Measurements from ENCODE around the gene GLI1.
"Not testable (repeated sequence)": the region's sequence is repeated elsewhere in the genome, so short reads cannot be mapped to it uniquely, and the experiment has no call there.

Gene GLI1

GRCh38 chr12:57459750-57460467 lies at the start of gene GLI1:
TSS of gene GLI1 (plus strand) at chr12:57459785. CDS start at chr12:57463692, 3,907 bp downstream.
- DNase-seq, result no peak

DNA sequence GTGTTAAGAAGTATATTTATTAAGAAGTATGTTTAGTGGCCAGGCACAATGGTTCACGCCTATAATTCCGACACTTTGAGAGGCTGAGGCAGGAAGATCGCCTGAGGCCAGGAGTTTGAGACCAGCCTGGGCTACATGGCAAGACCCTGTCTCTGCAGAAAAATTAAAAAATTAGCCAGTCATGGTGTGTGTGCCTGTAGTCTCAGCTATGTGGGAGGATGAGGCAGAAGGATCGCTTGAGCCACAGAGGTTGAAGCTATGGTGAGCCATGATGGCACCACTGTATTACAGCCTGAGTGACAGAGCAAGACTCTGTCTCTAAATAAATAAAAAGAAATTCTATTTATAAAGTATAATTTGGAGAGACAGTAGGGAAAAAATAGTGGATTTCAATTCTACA lies 49.1 kb upstream of the GLI1 start:
- DNase-seq, result no peak

GRCh38 chr12:57414160-57414559 lies 45.4 kb upstream of the GLI1 start:
- DNase-seq, result not testable (repeated sequence)

GRCh38 chr12:57415088-57415487 lies 44.5 kb upstream of the GLI1 start:
- DNase-seq, result no peak

DNA sequence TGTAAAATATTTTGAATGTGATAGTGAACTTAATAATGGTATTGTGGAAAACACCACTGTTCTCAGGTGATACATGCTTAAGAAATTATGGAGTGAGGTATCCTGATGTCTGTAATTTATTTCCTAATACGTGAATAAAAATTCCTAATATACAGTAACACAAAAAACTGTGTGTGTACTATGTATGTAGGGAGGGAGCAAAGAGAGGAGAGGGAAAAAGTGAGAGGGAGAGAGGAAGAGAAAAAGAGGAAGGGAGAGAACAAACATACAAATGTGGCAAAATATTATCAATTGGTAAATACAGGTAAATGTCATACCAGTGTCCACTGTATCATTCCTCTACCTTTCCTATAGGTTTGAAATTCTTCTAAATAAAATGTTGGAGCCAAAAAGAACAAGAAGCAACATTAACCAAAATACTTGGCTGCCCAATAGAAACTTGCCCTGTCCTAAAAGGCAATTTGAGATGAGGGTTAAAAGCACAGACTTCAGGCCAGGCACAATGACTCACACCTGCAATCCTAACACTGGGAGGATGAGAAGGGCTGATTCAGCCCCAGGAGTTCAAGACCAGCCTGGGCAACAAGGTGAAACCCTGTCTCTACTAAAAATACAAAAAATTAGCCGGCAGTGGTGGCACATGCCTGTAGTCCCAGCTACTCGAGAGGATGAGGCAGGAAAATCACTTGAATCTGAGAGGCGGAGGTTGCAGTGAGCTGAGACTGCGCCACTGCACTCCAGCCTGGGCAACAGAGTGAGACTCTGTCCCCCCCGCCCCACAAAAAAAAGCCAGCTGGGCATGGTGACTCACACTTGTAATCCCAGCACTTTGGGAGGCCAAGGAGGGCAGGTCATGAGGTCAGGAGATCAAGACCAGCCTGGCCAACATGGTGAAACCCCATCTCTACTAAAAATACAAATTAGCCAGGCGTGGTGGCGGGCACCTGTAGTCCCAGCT lies 43.3 kb upstream of the GLI1 start:
- DNase-seq, result no peak

- no peak for DNase-seq
Observed at GRCh38 chr12:57418255-57418654, 41.3 kb upstream of the GLI1 start.

- DNase-seq, result no peak
Observed at GRCh38 chr12:57419495-57419894, 40.1 kb upstream of the GLI1 start.

GRCh38 chr12:57420482-57420881 lies 39.1 kb upstream of the GLI1 start:
- DNase-seq, result no peak

GRCh38 chr12:57426948-57427347 lies 32.6 kb upstream of the GLI1 start:
- DNase-seq, result not testable (repeated sequence)

DNA sequence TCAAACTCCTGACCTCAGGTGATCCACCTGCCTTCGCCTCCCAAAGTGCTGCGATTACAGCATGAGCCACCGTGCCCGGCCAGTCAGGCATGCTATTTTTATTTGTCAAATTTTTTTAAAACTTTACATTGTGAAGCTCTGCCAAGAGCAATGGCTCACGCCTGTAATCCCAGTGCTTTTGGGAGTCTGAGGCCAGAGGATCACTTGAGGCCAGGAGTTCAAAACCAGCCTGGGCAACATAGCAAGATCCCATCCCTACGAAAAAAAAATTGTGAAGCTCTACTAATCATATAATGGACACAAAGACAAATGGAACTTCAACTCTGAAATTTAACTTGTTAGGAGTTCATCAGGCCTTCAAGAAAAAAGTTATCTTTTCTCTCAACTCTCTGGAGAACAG lies 30.6 kb upstream of the GLI1 start:
- no peak for DNase-seq

DNA sequence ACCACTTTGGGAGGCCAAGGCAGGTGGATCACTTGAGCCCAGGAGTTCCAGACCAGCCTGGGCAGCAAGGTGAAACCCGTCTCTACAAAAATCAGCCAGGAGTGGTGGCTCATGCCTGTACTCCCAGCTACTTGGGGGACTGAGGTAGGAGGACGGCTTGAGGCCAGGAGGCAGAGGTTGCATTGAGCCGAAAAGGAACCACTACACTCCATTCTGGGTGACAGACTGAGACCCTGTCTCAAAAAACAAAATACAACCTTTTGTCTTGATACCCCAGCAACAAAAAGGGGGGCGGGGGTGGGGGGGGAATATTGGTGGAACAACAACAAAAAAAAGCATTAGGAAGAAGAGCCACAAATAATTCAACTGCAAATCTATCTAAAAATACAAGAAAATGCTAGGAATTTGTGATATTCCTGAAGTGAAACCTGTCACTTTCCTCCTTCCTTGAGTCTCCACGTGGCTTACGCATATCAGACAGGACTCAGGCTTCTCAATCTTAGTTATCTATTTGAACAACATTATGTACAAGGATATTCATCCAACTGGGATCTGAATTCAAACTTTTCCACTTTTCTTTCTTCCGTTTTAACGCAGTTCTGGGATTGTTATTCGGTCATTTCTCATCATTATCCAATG lies 30.0 kb upstream of the GLI1 start:
- no peak for DNase-seq

DNA sequence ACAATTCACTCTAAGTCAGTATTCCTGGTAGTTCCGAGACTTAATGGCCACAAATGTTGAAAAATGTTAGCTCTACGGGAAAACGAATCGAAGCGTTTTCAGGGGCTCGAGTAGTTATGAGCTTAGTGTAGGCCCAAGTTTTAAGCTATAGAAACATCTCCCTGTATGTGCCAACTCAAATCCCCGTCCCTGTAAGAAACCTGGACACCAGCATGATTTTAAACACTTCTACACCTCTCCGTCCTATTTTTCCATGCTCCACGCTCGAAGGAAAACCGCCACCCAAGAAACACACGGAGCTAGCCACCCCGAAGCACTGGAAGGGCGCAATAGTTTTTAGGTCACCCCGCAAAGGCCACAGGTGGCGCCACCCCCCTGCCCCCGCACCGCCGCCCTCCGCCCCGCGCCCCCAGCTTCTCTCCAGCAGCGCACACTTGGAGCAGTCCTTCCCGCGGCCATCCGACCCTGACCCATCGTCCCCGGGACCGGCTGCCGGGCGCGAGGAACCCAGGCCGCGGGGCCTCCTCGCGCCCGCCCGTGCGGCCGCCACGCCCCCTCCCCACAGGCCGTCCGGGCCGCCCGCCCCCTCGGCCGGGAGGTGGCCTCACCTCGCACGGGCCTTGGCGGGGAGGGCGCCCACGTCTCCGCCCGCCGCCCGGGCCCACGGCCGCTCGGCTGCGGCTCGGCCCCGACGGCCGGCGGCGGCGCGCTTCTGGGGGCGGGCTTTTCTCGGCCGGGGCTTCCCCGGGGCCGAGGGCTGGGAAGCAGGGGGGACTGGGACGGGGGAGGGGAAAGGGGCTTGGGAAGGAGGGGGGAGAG lies 29.3 kb upstream of the GLI1 start:
- no peak for DNase-seq

DNA sequence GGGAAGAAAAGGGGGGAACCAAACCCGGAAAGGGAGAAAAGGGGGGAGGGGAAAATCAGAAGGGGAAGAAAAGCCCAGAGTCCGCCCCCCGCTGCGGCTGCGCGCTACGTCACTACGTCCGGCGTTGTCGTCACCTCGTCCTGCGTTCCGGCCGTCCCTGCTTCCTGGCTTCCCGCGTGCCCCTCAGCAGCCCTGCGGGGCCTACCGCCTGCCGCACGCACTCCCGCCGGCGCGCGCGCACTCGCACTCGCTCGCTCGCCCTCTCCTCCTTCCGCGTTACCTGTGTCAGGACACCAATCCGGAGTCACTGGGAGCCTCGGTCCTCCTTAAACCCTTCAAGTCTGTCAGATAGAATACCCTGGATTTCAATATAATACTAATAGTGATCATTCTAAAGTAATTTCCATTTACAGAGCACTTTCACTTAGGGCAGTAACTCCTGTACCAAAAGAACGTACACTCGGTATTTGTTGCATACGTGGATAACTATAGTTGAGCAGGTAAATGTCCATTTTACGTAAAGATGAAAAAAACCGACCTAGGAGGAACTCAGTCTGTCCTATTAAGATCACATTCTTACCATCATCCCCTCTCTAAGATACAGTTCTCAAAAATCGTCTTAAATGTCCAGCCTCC lies 28.5 kb upstream of the GLI1 start, which contains the start of gene R3HDM2:
Gene R3HDM2, minus strand, starts transcription at position 113 of the 636 bp plus-strand sequence. CDS start 120,615 bp downstream, outside the sequence.
- DNase-seq, result peak; percentile 95

GRCh38 chr12:57431654-57432188 lies 27.9 kb upstream of the GLI1 start:
- no peak for DNase-seq

GRCh38 chr12:57433370-57433769 lies 26.2 kb upstream of the GLI1 start:
- DNase-seq, result no peak

DNA sequence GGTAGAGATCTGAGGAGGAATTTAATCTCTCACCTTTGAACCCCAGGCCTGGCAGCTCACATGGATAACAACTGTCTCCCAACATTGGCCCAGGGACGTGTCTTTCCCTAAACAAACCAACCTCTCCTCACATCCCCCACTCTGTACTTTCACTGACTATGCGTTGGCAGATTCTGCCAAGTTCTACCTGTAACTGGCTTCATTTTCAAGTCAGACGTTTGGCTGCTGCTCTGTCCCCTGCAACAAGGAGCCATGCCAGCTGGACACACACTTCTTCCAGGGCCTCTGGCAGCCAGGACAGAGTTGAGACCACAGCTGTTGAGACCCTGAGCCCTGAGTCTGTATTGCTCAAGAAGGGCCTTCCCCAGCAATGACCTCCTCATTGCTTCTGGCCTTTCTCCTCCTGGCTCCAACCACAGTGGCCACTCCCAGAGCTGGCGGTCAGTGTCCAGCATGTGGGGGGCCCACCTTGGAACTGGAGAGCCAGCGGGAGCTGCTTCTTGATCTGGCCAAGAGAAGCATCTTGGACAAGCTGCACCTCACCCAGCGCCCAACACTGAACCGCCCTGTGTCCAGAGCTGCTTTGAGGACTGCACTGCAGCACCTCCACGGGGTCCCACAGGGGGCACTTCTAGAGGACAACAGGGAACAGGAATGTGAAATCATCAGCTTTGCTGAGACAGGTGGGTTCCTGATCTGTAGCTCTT lies 24.9 kb upstream of the GLI1 start, which contains the start of gene INHBC:
Gene INHBC, plus strand, starts transcription at position 268 of the 707 bp plus-strand sequence. Its CDS starts 103 bp downstream, at position 371.
- no peak for DNase-seq

DNA sequence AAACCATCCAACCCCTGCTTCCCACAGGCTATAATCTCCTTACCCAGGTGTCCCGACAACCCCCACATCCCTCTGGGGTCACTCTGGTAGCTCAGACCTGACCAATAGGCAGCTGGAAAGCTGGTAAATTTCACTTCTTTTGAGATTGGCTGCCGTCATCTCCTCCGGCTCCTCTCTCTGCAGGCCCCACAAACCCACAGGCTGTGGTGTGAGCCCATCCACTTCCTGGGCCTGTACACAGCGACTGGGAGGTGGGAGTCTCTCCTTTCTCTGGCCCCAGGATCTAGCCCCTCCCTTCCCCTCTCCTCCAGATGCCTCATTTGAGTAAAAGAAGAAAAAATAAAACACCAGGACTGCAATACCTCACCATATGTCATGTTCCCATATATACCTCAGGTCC lies 24.3 kb upstream of the GLI1 start:
- DNase-seq, result no peak

DNA sequence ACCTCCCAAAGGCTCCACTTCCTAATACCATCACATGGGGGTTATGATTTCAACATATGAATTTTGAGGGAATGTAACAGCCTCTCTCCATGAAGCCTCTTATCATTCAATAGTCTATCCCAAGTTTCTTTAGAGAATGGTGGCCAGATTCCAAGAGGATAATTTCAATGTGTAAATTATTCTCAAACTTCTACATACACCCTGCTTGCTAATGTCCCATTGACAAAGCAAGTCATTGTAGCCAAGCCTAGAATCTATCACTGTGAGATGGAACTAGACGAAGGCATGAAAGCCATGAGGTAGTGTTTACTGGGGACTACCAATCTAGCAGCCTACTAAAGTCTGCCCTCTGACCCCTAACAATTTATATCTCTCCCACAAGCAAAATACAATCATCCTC lies 21.2 kb upstream of the GLI1 start:
- DNase-seq, result no peak

GRCh38 chr12:57439762-57440266 lies 19.8 kb upstream of the GLI1 start:
- DNase-seq, result no peak

DNA sequence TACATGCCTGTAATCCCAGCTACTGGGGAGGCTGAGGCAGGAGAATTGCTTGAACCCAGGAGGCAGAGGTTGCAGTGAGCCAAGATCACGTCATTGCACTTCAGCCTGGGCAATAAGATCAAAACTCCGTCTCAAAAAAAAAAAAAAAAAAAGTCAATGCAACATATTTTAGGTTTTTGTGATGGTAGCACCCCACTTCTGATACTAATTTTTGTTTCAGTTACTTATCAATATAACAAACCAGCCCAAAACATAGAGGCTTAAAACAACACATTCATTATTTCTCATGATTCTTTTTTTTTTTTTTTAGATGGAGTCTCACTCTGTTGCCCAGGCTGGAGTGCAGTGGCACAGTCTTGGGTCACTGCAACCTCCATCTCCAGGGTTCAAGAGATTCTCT lies 18.2 kb upstream of the GLI1 start:
- not testable (repeated sequence) for DNase-seq
